Chondrocyte (in vitro differentiated cells): ENCODE data around the gene PGAP6. TPM values are rescaled to one million over a fixed set of nuclear protein-coding genes. Genes with fewer than 3 reads are reported as not detected.

Experiments
- DNase-seq: peaks from one replicate; pipeline ENCODE4 v3.0.0; 2021; ENCODE audit warnings: mixed read lengths, low spot score
- H3K27ac Mint-ChIP-seq: one replicate; pipeline ENCODE4 v1.8.0; 2021; ENCODE audit warnings: mild to moderate bottlenecking, moderate library complexity, mixed read lengths; ENCODE audit not compliant: unreplicated experiment
- H3K27me3 Mint-ChIP-seq: 2 replicates; pipeline ENCODE4 v1.8.0; 2021; ENCODE audit warnings: low read depth, mixed read lengths
- H3K36me3 Mint-ChIP-seq: 2 replicates; pipeline ENCODE4 v1.8.0; 2021; ENCODE audit warnings: low read depth, mixed read lengths
- H3K4me1 Mint-ChIP-seq: 2 replicates; pipeline ENCODE4 v1.8.0; 2021; ENCODE audit warnings: low read depth, mild to moderate bottlenecking, mixed read lengths
- H3K4me3 Mint-ChIP-seq: one replicate; pipeline ENCODE4 v1.8.0; 2021; ENCODE audit warnings: mild to moderate bottlenecking, moderate library complexity, mixed read lengths; ENCODE audit not compliant: unreplicated experiment
- H3K9me3 Mint-ChIP-seq: 2 replicates; pipeline ENCODE4 v1.8.0; 2021; ENCODE audit warnings: low read depth, mixed read lengths
- CTCF ChIP-seq: fragments of 200-600 bp; sonication (generic); IDR thresholded peaks from 2 replicates; pipeline ENCODE4 v1.5.0; 2021; ENCODE audit warnings: antibody characterized with exemption, mild to moderate bottlenecking, moderate library complexity
- total RNA-seq: library from RNA; stranded (reverse); gene quantifications from 3 replicates; pipeline ENCODE4 v1.2.1, GENCODE V29; 2021

Gene PGAP6
- total RNA-seq, 1 donor from 2014 or later, result 61.2 TPM

- no peaks in the 10 kb centered on the region for H3K36me3 Mint-ChIP-seq
- no peak overlapping the region for H3K4me3 Mint-ChIP-seq
- H3K9me3 Mint-ChIP-seq, result no peaks in the 10 kb centered on the region
- no peak overlapping the region for H3K27ac Mint-ChIP-seq
- no peaks in the 10 kb centered on the region for H3K27me3 Mint-ChIP-seq
- no peak for TF ChIP-seq CTCF
- DNase-seq, result no peak
- H3K4me1 Mint-ChIP-seq, result peaks cover 12% of the 10 kb centered on the region
Measured at GRCh38 chr16:354291-354881, 27.4 kb downstream of the PGAP6 start.

GRCh38 chr16:353404-354290, 28.1 kb downstream of the PGAP6 start:
- H3K4me3 Mint-ChIP-seq, result no peak overlapping the region
- no peaks in the 10 kb centered on the region for H3K27me3 Mint-ChIP-seq
- H3K36me3 Mint-ChIP-seq, result no peaks in the 10 kb centered on the region
- H3K27ac Mint-ChIP-seq, result no peak overlapping the region
- peaks cover 12% of the 10 kb centered on the region for H3K4me1 Mint-ChIP-seq
- TF ChIP-seq CTCF, result no peak
- no peaks in the 10 kb centered on the region for H3K9me3 Mint-ChIP-seq
- no peak for DNase-seq

- peak; percentile 71 for TF ChIP-seq CTCF
- peaks cover 12% of the 10 kb centered on the region for H3K4me1 Mint-ChIP-seq
- H3K4me3 Mint-ChIP-seq, result peak within 1 kb of the TSS; percentile 79
- H3K27me3 Mint-ChIP-seq, result no peaks in the 10 kb centered on the region
- peak; percentile 99 for DNase-seq
- peak within 1 kb of the TSS; percentile 80 for H3K27ac Mint-ChIP-seq
- no peaks in the 10 kb centered on the region for H3K36me3 Mint-ChIP-seq
- H3K9me3 Mint-ChIP-seq, result no peaks in the 10 kb centered on the region
Measured at GRCh38 chr16:352547-353403, 29.0 kb downstream of the PGAP6 start, which contains the start of gene AXIN1. TSS of gene AXIN1 (minus strand) at chr16:352723. CDS start at chr16:347025, 5,698 bp downstream.

GRCh38 chr16:351804-352520, 29.8 kb downstream of the PGAP6 start:
- Mint-ChIP-seq H3K9me3 (no peaks in the 10 kb centered on the region), H3K36me3 (no peaks in the 10 kb centered on the region), H3K4me3 (peak overlapping the region; percentile 79), H3K27ac (peak overlapping the region; percentile 80), H3K4me1 (peaks cover 19% of the 10 kb centered on the region), H3K27me3 (no peaks in the 10 kb centered on the region)
- no peak for TF ChIP-seq CTCF
- no peak for DNase-seq
